ENCODE data around the gene CDC6.

- TF ChIP-seq POLR2AphosphoS5 (IDR thresholded peaks at IDR 0.05) = peak in 1 of 3 donors; percentile 11
- TF ChIP-seq CTCF (IDR thresholded peaks at IDR 0.05) = no peak
These were observed 55.0 kb downstream of the CDC6 start for GRCh38 chr17:40342504-40343218.

Data from breast epithelium (tissue), 3 donors.